HCT116 (cell line): ENCODE measurements around the gene IFIT3.

Source experiments
- CEBPB ChIP-seq: IDR thresholded peaks from 2 replicates; pipeline ENCODE4 v1.6.1; 2012; ENCODE audit warnings: low read depth
- EZH2 ChIP-seq: fragments of 200-600 bp; sonication (generic); IDR thresholded peaks from 2 replicates; pipeline ENCODE4 v1.6.1; 2017; ENCODE audit warnings: antibody characterized with exemption, mixed run types
- POLR2A ChIP-seq: IDR thresholded peaks from 2 replicates; pipeline ENCODE4 v1.7.0; 2011; ENCODE audit warnings: borderline replicate concordance; ENCODE audit not compliant: insufficient read depth, insufficient read length; ENCODE audit errors: extremely low read depth
- POLR2AphosphoS5 ChIP-seq: IDR thresholded peaks from 2 replicates; pipeline ENCODE4 v1.6.1; 2011; ENCODE audit warnings: mild to moderate bottlenecking, low read depth, low read length, moderate library complexity
- RAD21 ChIP-seq: IDR thresholded peaks from 2 replicates; pipeline ENCODE4 v1.6.1; 2012; ENCODE audit warnings: low read depth, mild to moderate bottlenecking
- SRF ChIP-seq: IDR thresholded peaks from 2 replicates; pipeline ENCODE4 v1.6.1; 2012; ENCODE audit warnings: low read depth
- YY1 ChIP-seq: IDR thresholded peaks from 2 replicates; pipeline ENCODE4 v1.6.1; 2011; ENCODE audit warnings: low read length, low read depth, moderate library complexity, mild to moderate bottlenecking; ENCODE audit not compliant: insufficient replicate concordance; ENCODE audit errors: extremely low read depth
- TF ChIP-seq, protein P1 (sequence below): IDR thresholded peaks from 2 replicates; pipeline ENCODE4 v1.6.1; 2012; ENCODE audit warnings: low read depth
- TF ChIP-seq, protein P2 (sequence below), 3 experiments: fragments of 200-600 bp in 1 of 3; sonication (generic) in 1 of 3; IDR thresholded peaks in 2 of 3; conservative IDR thresholded peaks in 1 of 3; 2 replicates each; pipeline ENCODE4 v1.5.1; 2012 to 2017; ENCODE audit warnings: low read depth in 2 of 3, low read length in 2 of 3, antibody characterized with exemption in 1 of 3, borderline replicate concordance in 1 of 3, control low read depth in 1 of 3, mild to moderate bottlenecking in 1 of 3, mixed read lengths in 1 of 3, mixed run types in 1 of 3, moderate library complexity in 1 of 3; ENCODE audit not compliant: insufficient read depth in 1 of 3
- TF ChIP-seq, protein P3 (sequence below): IDR thresholded peaks from 2 replicates; pipeline ENCODE4 v1.6.1; 2011; ENCODE audit warnings: mild to moderate bottlenecking, low read length, moderate library complexity; ENCODE audit not compliant: insufficient replicate concordance; ENCODE audit errors: extremely low read depth

DNA sequence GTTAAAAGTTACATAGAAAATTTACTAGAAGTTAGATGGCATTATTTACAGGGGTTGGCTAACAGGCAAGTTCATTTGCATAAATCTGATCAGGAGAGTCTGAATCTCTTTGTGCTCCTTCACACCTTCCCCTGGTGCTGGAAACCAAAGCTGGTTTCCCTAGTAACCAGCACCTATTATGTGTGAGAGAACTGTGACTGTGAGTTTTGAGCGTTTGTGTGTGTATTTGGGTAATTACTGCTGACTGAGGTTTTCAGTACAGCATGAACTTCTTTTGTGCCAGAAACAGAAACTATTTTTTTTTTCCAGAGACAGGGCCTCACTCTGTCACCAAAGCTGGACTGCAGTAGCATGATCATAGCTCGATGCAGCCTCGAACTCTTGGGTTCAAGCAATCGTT is 39.7 kb downstream of the IFIT3 start:
- no peak for TF ChIP-seq EZH2
- no peak for TF ChIP-seq POLR2A
- no peak for TF ChIP-seq POLR2AphosphoS5
- TF ChIP-seq, protein P1, sequence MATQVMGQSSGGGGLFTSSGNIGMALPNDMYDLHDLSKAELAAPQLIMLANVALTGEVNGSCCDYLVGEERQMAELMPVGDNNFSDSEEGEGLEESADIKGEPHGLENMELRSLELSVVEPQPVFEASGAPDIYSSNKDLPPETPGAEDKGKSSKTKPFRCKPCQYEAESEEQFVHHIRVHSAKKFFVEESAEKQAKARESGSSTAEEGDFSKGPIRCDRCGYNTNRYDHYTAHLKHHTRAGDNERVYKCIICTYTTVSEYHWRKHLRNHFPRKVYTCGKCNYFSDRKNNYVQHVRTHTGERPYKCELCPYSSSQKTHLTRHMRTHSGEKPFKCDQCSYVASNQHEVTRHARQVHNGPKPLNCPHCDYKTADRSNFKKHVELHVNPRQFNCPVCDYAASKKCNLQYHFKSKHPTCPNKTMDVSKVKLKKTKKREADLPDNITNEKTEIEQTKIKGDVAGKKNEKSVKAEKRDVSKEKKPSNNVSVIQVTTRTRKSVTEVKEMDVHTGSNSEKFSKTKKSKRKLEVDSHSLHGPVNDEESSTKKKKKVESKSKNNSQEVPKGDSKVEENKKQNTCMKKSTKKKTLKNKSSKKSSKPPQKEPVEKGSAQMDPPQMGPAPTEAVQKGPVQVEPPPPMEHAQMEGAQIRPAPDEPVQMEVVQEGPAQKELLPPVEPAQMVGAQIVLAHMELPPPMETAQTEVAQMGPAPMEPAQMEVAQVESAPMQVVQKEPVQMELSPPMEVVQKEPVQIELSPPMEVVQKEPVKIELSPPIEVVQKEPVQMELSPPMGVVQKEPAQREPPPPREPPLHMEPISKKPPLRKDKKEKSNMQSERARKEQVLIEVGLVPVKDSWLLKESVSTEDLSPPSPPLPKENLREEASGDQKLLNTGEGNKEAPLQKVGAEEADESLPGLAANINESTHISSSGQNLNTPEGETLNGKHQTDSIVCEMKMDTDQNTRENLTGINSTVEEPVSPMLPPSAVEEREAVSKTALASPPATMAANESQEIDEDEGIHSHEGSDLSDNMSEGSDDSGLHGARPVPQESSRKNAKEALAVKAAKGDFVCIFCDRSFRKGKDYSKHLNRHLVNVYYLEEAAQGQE, result no peak
- TF ChIP-seq, protein P2, sequence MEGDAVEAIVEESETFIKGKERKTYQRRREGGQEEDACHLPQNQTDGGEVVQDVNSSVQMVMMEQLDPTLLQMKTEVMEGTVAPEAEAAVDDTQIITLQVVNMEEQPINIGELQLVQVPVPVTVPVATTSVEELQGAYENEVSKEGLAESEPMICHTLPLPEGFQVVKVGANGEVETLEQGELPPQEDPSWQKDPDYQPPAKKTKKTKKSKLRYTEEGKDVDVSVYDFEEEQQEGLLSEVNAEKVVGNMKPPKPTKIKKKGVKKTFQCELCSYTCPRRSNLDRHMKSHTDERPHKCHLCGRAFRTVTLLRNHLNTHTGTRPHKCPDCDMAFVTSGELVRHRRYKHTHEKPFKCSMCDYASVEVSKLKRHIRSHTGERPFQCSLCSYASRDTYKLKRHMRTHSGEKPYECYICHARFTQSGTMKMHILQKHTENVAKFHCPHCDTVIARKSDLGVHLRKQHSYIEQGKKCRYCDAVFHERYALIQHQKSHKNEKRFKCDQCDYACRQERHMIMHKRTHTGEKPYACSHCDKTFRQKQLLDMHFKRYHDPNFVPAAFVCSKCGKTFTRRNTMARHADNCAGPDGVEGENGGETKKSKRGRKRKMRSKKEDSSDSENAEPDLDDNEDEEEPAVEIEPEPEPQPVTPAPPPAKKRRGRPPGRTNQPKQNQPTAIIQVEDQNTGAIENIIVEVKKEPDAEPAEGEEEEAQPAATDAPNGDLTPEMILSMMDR (IDR thresholded peaks at IDR 0.05 in 2 of 3, conservative IDR thresholded peaks at IDR 0.05 in 1 of 3; ENCODE audit: borderline replicate concordance in 1 of 3, insufficient read depth in 1 of 3, low read depth in 2 of 3, low read length in 2 of 3), result no peak
- no peak for TF ChIP-seq RAD21
- TF ChIP-seq CEBPB, result no peak
- TF ChIP-seq SRF, result no peak
- TF ChIP-seq YY1, result no peak
- TF ChIP-seq, protein P3, sequence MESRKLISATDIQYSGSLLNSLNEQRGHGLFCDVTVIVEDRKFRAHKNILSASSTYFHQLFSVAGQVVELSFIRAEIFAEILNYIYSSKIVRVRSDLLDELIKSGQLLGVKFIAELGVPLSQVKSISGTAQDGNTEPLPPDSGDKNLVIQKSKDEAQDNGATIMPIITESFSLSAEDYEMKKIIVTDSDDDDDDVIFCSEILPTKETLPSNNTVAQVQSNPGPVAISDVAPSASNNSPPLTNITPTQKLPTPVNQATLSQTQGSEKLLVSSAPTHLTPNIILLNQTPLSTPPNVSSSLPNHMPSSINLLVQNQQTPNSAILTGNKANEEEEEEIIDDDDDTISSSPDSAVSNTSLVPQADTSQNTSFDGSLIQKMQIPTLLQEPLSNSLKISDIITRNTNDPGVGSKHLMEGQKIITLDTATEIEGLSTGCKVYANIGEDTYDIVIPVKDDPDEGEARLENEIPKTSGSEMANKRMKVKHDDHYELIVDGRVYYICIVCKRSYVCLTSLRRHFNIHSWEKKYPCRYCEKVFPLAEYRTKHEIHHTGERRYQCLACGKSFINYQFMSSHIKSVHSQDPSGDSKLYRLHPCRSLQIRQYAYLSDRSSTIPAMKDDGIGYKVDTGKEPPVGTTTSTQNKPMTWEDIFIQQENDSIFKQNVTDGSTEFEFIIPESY, result no peak
